ENCODE measurements around the gene TNFAIP8. TPM values are rescaled to one million over a fixed set of nuclear protein-coding genes. Genes with fewer than 3 reads are reported as not detected.

The TNFAIP8 gene
- total and polyA plus RNA-seq, 9 of the 15 experiments (the other 6 are each of a cell fraction or from before 2014, with no cell fraction given), result 29.9 to 52.2 (median 44.8) TPM

- in situ Hi-C loops (cut with MboI) (no loop called here), intact Hi-C loops (cut with micrococcal nuclease) (loop anchor here (5.0 kb wide), 3 partner anchors 56 to 336 kb away; partner anchors contain the start of genes DMXL1 and DTWD2)
- ChIA-PET CTCF (ENCODE audit: low intra/inter-chr PET ratio) (no interaction called here), POLR2A (interaction anchor here (0.9 to 3.2 kb wide), 7 partner anchors 8 to 85 kb away, joined by 3 to 22 read pairs (median 5); no protein-coding TSS in a partner anchor)
- no peaks in the 10 kb centered on the region for H3K27me3 ChIP-seq (ENCODE audit: control insufficient read depth in 2 of 2, insufficient read depth in 2 of 2, low read length in 2 of 2)
- TF ChIP-seq DMBX1 (CRISPR knock-in tag; IDR thresholded peaks at IDR 0.05; ENCODE audit: borderline replicate concordance), result 0 out of 2 replicates have a peak, but pooled peaks have one; percentile 2
- 0 out of 2 replicates have a peak, but pooled peaks have one; percentile 28 for TF ChIP-seq FOXJ2 (tag; IDR thresholded peaks at IDR 0.05)
- no peak for TF ChIP-seq ZNF24 (IDR thresholded peaks at IDR 0.05)
- no peak for TF ChIP-seq NR2C2 (CRISPR knock-in tag; IDR thresholded peaks at IDR 0.05)
- TF ChIP-seq NR2C2 (tag; IDR thresholded peaks at IDR 0.05), result 0 out of 2 replicates have a peak, but pooled peaks have one; percentile 23
- H3K79me2 ChIP-seq (ENCODE audit: control insufficient read depth, insufficient read depth, low read length), result peaks cover 95% of the 10 kb centered on the region
- no TSS peak for BruUV-seq (replicated peaks)
- no peaks in the 10 kb centered on the region; the same call in 2 of the 3 replicates for H3K36me3 ChIP-seq (ENCODE audit: control insufficient read depth, insufficient read depth, low read length)
- DNase-seq (ENCODE audit: extremely low read depth in 1 of 4, low spot score in 3 of 4) (peak in 1 of 4 experiments; percentile 32), ATAC-seq (no peak), FAIRE-seq (peak; percentile 35)
- no peaks in the 10 kb centered on the region for H3K9me1 ChIP-seq (ENCODE audit: control insufficient read depth, insufficient read depth, low read length)
- H4K20me1 ChIP-seq (replicated peaks; ENCODE audit: control insufficient read depth, insufficient read depth, low read length), result no peaks in the 10 kb centered on the region
- peak overlapping the region; percentile 92 for H3K27ac ChIP-seq (ENCODE audit: extremely low read depth, low read depth, low read length)
- peak overlapping the region; percentile 63 to 81; a peak in 3 of 4 replicates for H3K9ac ChIP-seq (ENCODE audit: insufficient read depth in 1 of 2, low read depth in 2 of 2, low read length in 2 of 2)
- H3K9me3 ChIP-seq (replicated peaks; ENCODE audit: control insufficient read depth, insufficient read depth, low read depth, low read length), result no peaks in the 10 kb centered on the region
- H3K4me2 ChIP-seq (ENCODE audit: insufficient read depth, low read length), result peak overlapping the region; percentile 45
- H3K4me1 ChIP-seq (replicated peaks in 1 of 2; ENCODE audit: control insufficient read depth in 2 of 2, insufficient read depth in 2 of 2, low read length in 2 of 2), result peaks cover 55 to 80% of the 10 kb centered on the region in 2 experiments
- no peak overlapping the region for H3K4me3 ChIP-seq
- H2AFZ ChIP-seq (ENCODE audit: low read depth, low read length), result 0 out of 2 replicates have a peak overlapping the region, but pooled peaks have one; percentile 30
Observed at GRCh38 chr5:119323601-119324000, 32.2 kb upstream of the TNFAIP8 start.

DNA sequence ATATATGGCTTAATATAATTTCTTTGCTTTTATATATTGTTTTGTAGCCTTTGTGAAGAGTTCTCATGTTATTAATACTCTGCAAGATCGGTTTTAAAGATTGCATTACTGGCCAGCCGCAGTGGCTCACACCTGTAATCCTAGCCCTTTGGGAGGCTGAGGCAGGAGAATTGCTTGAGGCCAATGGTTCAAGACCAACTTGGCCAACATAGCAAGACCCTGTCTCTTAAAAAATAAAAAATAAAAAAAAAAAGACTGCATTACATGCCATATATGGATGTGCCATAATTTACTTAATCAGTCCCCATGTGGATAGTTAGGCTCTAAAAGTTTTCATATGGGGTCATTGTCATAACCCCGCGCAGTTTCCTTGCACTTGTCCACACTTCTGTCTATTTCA, 31.0 kb upstream of the TNFAIP8 start:
- ChIA-PET POLR2A (no interaction called here), CTCF (ENCODE audit: low intra/inter-chr PET ratio) (no interaction called here)
- Histone ChIP-seq H3K4me3 (no peak overlapping the region), H3K9me3 (replicated peaks; ENCODE audit: control insufficient read depth, insufficient read depth, low read depth, low read length) (no peaks in the 10 kb centered on the region), H3K27ac (ENCODE audit: extremely low read depth, low read depth, low read length) (peak overlapping the region; percentile 92), H3K36me3 (ENCODE audit: control insufficient read depth, insufficient read depth, low read length) (peaks cover 5% of the 10 kb centered on the region; the same call in 2 of the 3 replicates), H3K9me1 (ENCODE audit: control insufficient read depth, insufficient read depth, low read length) (no peaks in the 10 kb centered on the region), H3K27me3 (ENCODE audit: control insufficient read depth in 2 of 2, insufficient read depth in 2 of 2, low read length in 2 of 2) (no peaks in the 10 kb centered on the region), H3K9ac (ENCODE audit: insufficient read depth in 1 of 2, low read depth in 2 of 2, low read length in 2 of 2) (peak overlapping the region in 1 of 2 experiments; percentile 81; a peak in 2 of 4 replicates), H3K4me1 (replicated peaks in 1 of 2; ENCODE audit: control insufficient read depth in 2 of 2, insufficient read depth in 2 of 2, low read length in 2 of 2) (peaks cover 66 to 80% of the 10 kb centered on the region in 2 experiments), H2AFZ (ENCODE audit: low read depth, low read length) (no peak overlapping the region), H3K4me2 (ENCODE audit: insufficient read depth, low read length) (peak overlapping the region; percentile 32; the same call in 1 of the 2 replicates), H4K20me1 (replicated peaks; ENCODE audit: control insufficient read depth, insufficient read depth, low read length) (no peaks in the 10 kb centered on the region), H3K79me2 (ENCODE audit: control insufficient read depth, insufficient read depth, low read length) (peaks cover 95% of the 10 kb centered on the region)
- in situ Hi-C loops (cut with MboI) (no loop called here), intact Hi-C loops (cut with micrococcal nuclease) (loop anchor here (5.0 kb wide), 3 partner anchors 58 to 338 kb away; partner anchors contain the start of genes DMXL1 and DTWD2)
- DNase-seq (ENCODE audit: extremely low read depth in 1 of 4, low spot score in 3 of 4) (no peak), ATAC-seq (no peak), FAIRE-seq (no peak)
- 60% methylated on average over 4 of the region's 4 CpGs for WGBS (ENCODE audit: insufficient coverage, low coverage, missing lambda C conversion rate)
- no TSS peak for BruUV-seq (replicated peaks)
- TF ChIP-seq ZNF121 (CRISPR knock-in tag; conservative IDR thresholded peaks at IDR 0.05) (peak; percentile 83), DMBX1 (CRISPR knock-in tag; IDR thresholded peaks at IDR 0.05; ENCODE audit: borderline replicate concordance) (peak; percentile 36; the same call in 1 of the 2 replicates), ZZZ3 (IDR thresholded peaks at IDR 0.05) (no peak), BCOR (IDR thresholded peaks at IDR 0.05) (peak; percentile 60), KDM1A (IDR thresholded peaks at IDR 0.05) (peak in 1 of 2 experiments; percentile 19; a peak in 1 of 4 replicates)
- TF ChIP-seq, protein P1, sequence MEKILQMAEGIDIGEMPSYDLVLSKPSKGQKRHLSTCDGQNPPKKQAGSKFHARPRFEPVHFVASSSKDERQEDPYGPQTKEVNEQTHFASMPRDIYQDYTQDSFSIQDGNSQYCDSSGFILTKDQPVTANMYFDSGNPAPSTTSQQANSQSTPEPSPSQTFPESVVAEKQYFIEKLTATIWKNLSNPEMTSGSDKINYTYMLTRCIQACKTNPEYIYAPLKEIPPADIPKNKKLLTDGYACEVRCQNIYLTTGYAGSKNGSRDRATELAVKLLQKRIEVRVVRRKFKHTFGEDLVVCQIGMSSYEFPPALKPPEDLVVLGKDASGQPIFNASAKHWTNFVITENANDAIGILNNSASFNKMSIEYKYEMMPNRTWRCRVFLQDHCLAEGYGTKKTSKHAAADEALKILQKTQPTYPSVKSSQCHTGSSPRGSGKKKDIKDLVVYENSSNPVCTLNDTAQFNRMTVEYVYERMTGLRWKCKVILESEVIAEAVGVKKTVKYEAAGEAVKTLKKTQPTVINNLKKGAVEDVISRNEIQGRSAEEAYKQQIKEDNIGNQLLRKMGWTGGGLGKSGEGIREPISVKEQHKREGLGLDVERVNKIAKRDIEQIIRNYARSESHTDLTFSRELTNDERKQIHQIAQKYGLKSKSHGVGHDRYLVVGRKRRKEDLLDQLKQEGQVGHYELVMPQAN (IDR thresholded peaks at IDR 0.05; ENCODE audit: borderline replicate concordance), result peak; percentile 13; the same call in 1 of the 2 replicates
